HepG2 (cell line): ENCODE data around the gene HLA-DOA. TPM values are rescaled to one million over a fixed set of nuclear protein-coding genes. Genes with fewer than 3 reads are reported as not detected.
A peak's percentile ranks its signal among the peaks of the same experiment; 100 is the strongest.

ENCODE experiments used
- DMAP1 ChIP-seq: IDR thresholded peaks from 2 replicates; pipeline ENCODE4 v1.6.1; 2016
- EHMT2 ChIP-seq: fragments of 200-600 bp; sonication (generic); IDR thresholded peaks from 2 replicates; pipeline ENCODE4 v1.7.0; 2017; ENCODE audit warnings: antibody characterized with exemption, low read depth, low read length, borderline replicate concordance
- FOSL1 ChIP-seq: sonication (generic); formaldehyde crosslinking; IDR thresholded peaks from 2 replicates; pipeline ENCODE4 v1.9.0; 2021; ENCODE audit warnings: missing genetic modification reagents, borderline replicate concordance
- GRHL1 ChIP-seq: sonication (generic); formaldehyde crosslinking; conservative IDR thresholded peaks from 2 replicates; pipeline ENCODE4 v1.8.0; 2022; ENCODE audit warnings: missing genetic modification reagents
- HINFP ChIP-seq: sonication (generic); formaldehyde crosslinking; IDR thresholded peaks from 2 replicates; pipeline ENCODE4 v1.4.0; 2020; ENCODE audit warnings: low read depth, mild to moderate bottlenecking, missing genetic modification reagents
- HNRNPUL1 ChIP-seq: fragments of 200-400 bp; formaldehyde crosslinking; IDR thresholded peaks from 2 replicates; pipeline ENCODE4 v1.6.1; 2017; ENCODE audit warnings: low read depth, mild to moderate bottlenecking, low read length, moderate library complexity
- LBX2 ChIP-seq: sonication (generic); formaldehyde crosslinking; IDR thresholded peaks from 2 replicates; pipeline ENCODE4 v1.5.0; 2020; ENCODE audit warnings: missing genetic modification reagents, mild to moderate bottlenecking, borderline replicate concordance
- NFIB ChIP-seq: sonication (generic); formaldehyde crosslinking; IDR thresholded peaks from 2 replicates; pipeline ENCODE4 v1.9.0; 2021; ENCODE audit warnings: missing genetic modification reagents, mild to moderate bottlenecking, borderline replicate concordance
- NR3C1 ChIP-seq: sonication (generic); formaldehyde crosslinking; IDR thresholded peaks from 2 replicates; pipeline ENCODE4 v1.4.0; 2020; ENCODE audit warnings: missing genetic modification reagents
- PAF1 ChIP-seq: IDR thresholded peaks from 2 replicates; pipeline ENCODE4 v1.6.1; 2016; ENCODE audit warnings: missing genetic modification reagents, missing compliant biosample characterization
- RCOR2 ChIP-seq: IDR thresholded peaks from 2 replicates; pipeline ENCODE4 v1.6.1; 2016; ENCODE audit warnings: missing biosample characterization, missing genetic modification reagents
- TOE1 ChIP-seq: sonication (generic); formaldehyde crosslinking; IDR thresholded peaks from 2 replicates; pipeline ENCODE4 v1.4.0; 2020; ENCODE audit warnings: mild to moderate bottlenecking, missing genetic modification reagents
- ZEB1 ChIP-seq: IDR thresholded peaks from 2 replicates; pipeline ENCODE4 v1.6.1; 2012; ENCODE audit warnings: mild to moderate bottlenecking, low read depth, inconsistent platforms; ENCODE audit not compliant: insufficient replicate concordance
- ZNF337 ChIP-seq: sonication (generic); formaldehyde crosslinking; IDR thresholded peaks from 2 replicates; pipeline ENCODE4 v1.5.1; 2020; ENCODE audit warnings: missing genetic modification reagents, low read depth, mild to moderate bottlenecking, borderline replicate concordance
- ZNF34 ChIP-seq: sonication (generic); formaldehyde crosslinking; IDR thresholded peaks from 2 replicates; pipeline ENCODE4 v1.4.0; 2020; ENCODE audit warnings: mild to moderate bottlenecking, missing genetic modification reagents, borderline replicate concordance
- ZNF619 ChIP-seq: sonication (generic); formaldehyde crosslinking; IDR thresholded peaks from 2 replicates; pipeline ENCODE4 v1.4.0; 2020; ENCODE audit warnings: mild to moderate bottlenecking, missing genetic modification reagents
- polyA plus RNA-seq, 8 experiments: library from polyadenylated mRNA; depleted of rRNA in 3 of 8; stranded (reverse) in 7 of 8; unstranded in 1 of 8; fragments of >200 nt; fragmentation: Illumina TruSeq in 4 of 8; extraction: Trizol in 4 of 8; gene quantifications; 2 replicates each; pipeline versions ENCODE4 v1.2.1 to v1.2.3, GENCODE V29; 2011 to 2016; ENCODE audit warnings: low read depth in 4 of 8, missing spikeins in 1 of 8, mixed read lengths in 1 of 8; ENCODE audit not compliant: insufficient read depth in 1 of 8
- total RNA-seq, 5 experiments: library from RNA; depleted of rRNA; stranded (reverse); fragments of >200 nt; fragmentation: Illumina TruSeq; extraction: Trizol; gene quantifications; 2 replicates each; pipeline ENCODE4 v1.2.3, GENCODE V29; 2016; ENCODE audit warnings: low read depth in 1 of 5
- TF ChIP-seq, protein P1 (sequence below): sonication (generic); formaldehyde crosslinking; IDR thresholded peaks from 2 replicates; pipeline ENCODE4 v1.4.0; 2020; ENCODE audit warnings: missing genetic modification reagents
- TF ChIP-seq, protein P2 (sequence below): IDR thresholded peaks from 2 replicates; pipeline ENCODE4 v1.6.1; 2016; ENCODE audit warnings: low read depth

HLA-DOA gene
- total and polyA plus RNA-seq, 2 of the 13 experiments (the other 11 are each of a cell fraction or from before 2014, with no cell fraction given) = 0.03 to 0.09 TPM

DNA sequence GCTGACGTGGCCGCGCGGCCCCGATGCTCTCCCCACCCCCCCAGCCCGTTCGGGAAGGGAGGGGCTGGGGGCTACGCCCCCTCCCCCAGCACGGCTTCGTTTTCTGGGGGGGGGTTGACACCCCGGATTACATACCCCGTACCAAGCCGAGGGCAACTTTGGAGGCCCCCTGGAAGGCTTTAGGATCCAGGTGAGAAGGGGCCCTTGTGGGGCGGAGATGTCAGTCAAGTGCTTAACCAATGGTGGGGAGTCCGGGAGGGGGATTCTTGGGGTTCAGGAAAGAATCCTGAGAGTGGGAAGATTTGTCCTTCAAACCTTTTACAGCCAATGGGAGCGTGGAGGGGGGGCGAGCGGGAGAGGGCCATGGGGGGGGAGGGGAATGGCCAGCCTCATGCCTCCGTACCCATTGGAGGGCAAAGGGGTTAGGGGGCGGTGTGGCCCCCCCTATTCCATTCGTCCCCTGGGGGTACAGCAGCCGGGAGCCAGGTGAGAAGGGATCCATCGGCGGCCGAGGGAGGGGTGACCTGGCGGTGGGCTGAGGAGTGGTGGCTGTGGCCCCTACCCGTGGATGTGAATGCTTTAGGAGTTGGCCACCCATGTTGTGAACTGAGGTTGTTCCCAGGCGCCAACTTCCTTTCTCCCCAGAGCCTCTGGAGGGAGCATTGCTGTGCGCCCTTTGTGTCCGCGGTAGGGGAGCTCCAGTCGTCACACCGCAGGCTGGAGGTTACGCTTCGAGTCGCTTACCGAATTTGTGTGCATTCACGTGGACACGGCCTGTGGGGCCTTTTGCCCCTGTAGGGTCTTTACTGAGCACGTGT, 40.3 kb downstream of the HLA-DOA start (continued):
- TF ChIP-seq, protein P1, sequence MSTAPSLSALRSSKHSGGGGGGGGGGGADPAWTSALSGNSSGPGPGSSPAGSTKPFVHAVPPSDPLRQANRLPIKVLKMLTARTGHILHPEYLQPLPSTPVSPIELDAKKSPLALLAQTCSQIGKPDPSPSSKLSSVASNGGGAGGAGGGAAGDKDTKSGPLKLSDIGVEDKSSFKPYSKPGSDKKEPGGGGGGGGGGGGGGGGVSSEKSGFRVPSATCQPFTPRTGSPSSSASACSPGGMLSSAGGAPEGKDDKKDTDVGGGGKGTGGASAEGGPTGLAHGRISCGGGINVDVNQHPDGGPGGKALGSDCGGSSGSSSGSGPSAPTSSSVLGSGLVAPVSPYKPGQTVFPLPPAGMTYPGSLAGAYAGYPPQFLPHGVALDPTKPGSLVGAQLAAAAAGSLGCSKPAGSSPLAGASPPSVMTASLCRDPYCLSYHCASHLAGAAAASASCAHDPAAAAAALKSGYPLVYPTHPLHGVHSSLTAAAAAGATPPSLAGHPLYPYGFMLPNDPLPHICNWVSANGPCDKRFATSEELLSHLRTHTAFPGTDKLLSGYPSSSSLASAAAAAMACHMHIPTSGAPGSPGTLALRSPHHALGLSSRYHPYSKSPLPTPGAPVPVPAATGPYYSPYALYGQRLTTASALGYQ (CRISPR knock-in tag) = peak; percentile 13; the same call in 1 of the 2 replicates
- TF ChIP-seq TOE1 = no peak
- no peak for TF ChIP-seq ZEB1
- TF ChIP-seq DMAP1 (CRISPR knock-in tag) = peak; percentile 91
- peak; percentile 87 for TF ChIP-seq HINFP (CRISPR knock-in tag)
- peak; percentile 94; the same call in 1 of the 2 replicates for TF ChIP-seq ZNF619 (CRISPR knock-in tag)
- TF ChIP-seq ZNF337 (CRISPR knock-in tag) = no peak
- no peak for TF ChIP-seq GRHL1 (CRISPR knock-in tag)
- TF ChIP-seq LBX2 = peak; percentile 53; the same call in 1 of the 2 replicates
- no peak for TF ChIP-seq NR3C1 (CRISPR knock-in tag)
- no peak for TF ChIP-seq RCOR2 (CRISPR knock-in tag)
- no peak for TF ChIP-seq HNRNPUL1
- TF ChIP-seq ZNF34 = no peak
- TF ChIP-seq PAF1 (CRISPR knock-in tag) = no peak
- TF ChIP-seq, protein P2, sequence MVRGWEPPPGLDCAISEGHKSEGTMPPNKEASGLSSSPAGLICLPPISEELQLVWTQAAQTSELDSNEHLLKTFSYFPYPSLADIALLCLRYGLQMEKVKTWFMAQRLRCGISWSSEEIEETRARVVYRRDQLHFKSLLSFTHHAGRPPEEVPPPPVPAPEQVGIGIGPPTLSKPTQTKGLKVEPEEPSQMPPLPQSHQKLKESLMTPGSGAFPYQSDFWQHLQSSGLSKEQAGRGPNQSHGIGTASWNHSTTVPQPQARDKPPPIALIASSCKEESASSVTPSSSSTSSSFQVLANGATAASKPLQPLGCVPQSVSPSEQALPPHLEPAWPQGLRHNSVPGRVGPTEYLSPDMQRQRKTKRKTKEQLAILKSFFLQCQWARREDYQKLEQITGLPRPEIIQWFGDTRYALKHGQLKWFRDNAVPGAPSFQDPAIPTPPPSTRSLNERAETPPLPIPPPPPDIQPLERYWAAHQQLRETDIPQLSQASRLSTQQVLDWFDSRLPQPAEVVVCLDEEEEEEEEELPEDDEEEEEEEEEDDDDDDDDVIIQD = no peak
- no peak for TF ChIP-seq FOSL1 (CRISPR knock-in tag)
- no peak for TF ChIP-seq NFIB (CRISPR knock-in tag)
- no peak for TF ChIP-seq EHMT2
